Activated CD8-positive, alpha-beta memory T cell treated with anti-CD3 and anti-CD28 coated beads for 4 hours (primary cell): ENCODE data around the gene FUOM.

Experiments
- DNase-seq, 2 donors: peaks; one replicate each; pipeline ENCODE4 v3.0.0-alpha.2; 2020; ENCODE audit warnings: low read depth in 2 of 2

The FUOM gene

DNA sequence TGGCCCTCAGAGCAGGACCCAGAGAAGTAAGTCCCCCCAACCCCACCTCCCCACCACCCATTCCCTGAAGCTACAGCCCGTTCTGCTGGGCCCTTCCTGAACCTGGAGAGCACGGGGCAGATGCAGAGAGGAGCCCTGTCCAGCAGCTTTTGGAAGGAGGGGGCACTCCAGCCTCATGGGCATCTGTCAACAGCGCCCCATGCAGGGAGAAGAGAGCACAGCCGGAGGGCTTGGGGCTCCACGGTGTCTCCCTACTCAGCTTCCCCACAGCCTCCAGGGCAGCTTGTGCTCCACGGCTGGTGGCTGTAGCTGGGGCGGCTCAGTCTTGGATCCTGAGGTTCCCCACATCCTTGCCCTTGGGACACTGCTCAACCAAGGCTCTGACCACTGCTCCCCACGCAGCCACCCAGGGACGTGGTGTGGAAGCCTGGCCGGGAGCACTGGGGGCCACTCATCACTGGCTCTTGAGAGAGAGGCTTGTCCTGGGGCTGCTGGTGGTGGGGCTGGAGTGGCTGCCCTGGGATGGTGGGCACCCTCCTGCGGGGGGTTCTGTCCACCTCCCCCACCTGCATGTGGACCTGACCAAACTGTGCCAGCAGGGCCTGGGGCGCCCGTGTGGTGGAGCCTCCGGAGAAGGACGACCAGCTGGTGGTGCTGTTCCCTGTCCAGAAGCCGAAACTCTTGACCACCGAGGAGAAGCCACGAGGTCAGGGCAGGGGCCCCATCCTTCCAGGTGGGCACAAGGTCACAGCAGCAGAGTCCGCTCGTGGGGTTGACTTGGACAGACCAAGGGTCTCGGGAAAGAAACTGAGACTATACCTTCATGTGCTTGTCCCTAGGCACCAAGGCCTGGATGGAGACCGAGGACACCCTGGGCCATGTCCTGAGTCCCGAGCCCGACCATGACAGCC, 6.2 kb downstream of the FUOM start:
- no peak for DNase-seq

DNA sequence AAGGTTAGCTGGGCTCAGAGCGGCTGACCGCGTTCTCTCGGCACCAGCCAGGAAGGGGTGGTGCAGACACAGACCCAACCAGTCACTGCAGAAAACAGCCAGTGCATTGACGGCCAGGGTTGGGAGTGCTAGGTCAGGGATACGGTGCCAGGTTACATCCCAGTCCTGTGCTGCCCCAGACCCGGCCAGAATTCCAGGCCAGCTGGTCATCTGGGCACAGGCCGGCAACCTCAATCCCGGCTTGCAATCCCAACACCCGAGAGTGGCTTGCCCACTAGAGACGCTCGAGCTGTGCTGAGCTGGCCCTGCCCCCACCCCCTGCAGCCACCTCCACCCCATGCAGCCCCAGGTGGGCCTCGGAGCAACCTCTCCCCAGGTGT, 6.9 kb downstream of the FUOM start:
- no peak for DNase-seq

DNA sequence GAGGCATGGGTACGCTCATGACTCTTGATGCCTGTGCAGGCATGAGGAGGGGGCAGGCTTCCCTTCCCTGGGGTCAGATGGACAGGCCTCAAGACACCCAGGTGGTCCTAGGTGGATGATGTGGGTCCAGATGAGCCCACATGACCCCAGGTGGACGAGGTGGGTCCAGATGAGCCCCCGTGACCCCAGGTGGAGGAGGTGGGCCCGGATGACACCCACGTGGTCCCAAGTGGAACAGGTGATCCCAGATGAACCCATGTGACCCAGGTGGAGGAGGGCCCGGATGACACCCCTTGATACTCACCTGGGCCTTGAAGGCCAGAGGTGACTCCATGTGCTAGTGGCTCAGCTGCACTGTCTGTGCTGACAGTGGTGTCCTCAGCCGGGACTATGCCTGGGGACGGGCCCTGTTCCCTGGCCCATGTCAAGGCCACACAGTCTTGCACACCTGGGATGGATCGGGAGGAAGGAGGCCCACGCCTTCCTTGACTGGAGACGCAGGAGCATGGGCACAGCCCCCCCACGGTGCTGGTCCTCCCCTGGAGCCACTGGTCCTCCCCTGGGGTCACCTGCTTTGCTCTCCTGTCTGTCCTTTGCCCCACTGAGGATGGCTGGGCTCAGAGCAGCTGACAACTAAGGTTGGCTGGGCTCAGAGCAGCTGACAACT, 7.4 kb downstream of the FUOM start:
- no peak for DNase-seq

DNA sequence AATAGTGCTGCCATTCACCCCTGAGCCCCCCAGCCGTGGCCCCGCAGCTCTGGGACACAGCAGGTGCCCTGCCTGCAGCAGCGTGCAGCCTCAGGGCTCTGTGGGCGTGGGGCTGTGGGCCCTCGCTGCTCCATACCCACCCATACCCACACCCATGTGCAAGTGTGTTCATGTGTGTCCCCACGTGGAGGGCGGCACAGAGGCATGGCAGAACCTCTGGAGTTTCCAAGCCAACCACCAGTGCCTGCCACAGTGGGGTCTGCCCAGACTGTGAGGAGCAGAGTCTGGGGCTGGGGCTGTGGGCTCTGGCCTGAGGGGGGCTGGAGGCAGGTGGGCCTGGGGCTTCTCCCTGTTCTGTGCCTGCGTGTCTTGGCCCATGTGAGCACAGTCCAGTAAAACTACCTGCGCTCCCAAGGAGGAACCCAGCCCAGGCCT, 8.2 kb downstream of the FUOM start:
- DNase-seq: no peak

DNA sequence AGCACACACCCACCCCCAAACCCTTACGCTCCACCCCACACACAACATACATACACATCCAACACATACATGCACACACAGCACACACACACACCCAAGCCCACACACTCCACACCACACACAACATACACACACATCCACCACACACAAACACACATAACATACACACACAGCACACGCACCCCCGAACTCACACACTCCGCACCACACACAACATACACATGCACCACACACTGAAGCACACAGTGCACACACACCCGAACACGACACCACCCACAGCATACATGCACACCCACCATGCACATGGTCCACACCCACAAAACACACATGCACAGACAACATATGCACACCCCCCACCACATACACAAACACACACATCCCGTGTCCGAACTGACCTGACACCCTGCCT, 8.7 kb downstream of the FUOM start:
- DNase-seq: no peak

DNA sequence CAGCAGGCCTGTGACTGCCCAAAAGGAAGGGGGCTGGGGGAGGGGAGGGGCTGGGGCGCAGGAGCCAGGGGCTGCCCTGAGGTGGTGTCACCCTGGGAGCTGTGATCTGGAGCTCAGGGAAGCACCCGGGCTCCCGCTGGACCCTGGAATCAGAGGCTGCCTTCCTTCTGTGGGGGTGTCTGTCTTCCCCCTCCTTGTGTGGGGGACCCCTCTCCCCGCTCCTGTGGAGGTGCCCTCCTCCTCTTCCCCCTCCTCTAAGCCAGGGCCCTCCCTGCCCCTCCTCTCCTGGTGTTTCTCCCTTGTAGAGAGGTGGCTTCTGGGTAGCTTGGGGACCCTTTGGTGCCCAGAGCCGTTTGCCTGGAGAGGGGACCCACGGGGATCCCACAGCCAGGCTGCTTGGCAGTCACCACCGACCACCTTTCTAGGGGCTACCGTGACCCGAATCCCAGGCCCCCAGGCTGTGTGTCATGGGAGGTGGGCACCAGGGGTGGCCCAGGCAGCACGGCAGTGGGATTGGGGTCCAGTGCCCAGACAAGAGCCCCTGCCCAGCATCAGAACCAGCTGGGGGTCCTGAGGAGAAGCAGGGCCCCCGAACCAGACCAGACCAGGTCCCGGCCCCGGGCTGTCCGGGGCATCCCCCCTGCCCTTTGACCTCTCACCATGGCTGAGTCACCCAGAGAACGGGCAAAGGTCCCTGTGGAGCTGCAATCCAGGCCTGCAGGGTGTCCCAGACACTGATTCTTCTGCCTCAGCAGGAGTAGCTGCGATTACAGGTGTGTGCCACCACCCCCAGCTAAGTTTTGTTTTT, 9.9 kb downstream of the FUOM start:
- DNase-seq: no peak

DNA sequence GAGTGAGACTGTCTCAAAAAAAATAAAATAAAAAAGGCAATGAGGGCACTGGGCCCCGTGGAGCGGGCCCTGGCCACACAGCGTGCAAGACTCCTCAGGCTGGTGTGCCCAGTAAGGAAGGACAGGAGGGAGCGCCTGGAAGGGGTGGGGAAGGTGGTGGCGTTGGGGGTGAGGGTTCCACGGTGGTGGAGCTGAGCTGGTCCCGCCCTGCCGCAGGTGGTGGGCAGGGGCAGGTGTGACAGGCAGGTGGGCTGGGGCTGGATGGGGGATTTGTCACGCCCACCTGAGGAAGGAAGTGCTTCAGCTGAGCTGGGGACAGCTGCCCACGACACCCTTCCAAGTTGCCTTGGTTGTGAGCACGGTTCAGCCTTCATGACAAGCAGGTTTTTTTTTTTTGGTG, 11.4 kb downstream of the FUOM start:
- no peak for DNase-seq

DNA sequence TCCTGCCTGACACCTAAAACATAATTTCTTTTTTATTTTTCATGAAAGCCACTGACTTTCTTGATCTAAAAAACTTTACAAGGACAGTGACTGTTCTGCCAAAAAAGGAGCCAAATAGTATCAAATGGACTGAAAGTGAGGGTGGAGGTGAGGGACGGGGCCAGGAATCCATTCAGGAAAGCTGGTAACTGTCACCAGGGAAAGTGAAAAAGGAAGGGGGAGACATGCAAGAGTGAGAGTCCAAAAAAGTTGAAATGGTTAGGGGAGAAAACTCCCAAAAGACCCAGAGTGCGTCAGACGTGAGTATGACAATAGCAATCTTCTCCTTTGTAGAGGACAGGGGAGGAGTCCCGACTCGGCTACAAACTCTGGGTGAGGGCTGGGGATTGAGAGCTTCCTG, 13.6 kb downstream of the FUOM start:
- DNase-seq: no peak

DNA sequence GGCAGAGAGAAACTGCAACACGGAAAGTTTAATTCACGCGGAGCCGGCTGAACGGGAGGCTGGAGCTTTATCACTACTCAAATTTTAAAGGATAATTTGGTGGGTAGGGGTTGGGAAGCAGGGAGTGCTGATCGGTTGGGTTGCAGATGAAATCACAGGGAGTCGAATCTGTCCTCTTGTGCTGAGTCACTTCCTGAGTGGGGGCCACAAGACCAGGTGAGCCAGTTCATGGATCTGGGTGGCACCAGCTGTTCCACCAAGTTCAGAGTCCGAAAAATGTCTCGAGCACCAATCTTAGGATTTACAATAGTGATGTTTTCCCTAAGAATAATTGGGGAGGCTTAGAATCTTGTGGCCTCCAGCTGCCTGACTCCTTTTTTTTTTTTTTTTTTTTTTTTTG, 14.3 kb downstream of the FUOM start:
- DNase-seq: no peak

DNA sequence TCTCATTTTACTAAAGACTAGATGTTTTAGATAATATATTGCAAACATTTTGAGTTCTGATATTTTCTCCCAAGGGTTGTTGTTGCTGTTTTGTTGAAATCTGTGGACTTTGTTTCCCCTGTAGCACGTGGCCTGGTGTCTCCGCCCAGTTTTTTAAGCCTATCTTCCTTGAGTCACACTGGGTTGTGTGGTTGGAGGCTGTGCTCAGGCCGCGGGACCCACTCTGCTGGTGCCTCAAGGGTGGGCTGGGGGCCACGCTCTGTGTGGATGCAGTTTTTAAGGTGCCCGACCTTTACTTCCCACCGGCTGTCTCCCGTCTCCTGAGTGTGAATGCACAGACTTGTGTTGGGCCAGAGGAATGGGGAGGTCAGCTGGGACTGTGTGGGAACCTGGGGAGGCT, 14.9 kb downstream of the FUOM start:
- no peak for DNase-seq

DNA sequence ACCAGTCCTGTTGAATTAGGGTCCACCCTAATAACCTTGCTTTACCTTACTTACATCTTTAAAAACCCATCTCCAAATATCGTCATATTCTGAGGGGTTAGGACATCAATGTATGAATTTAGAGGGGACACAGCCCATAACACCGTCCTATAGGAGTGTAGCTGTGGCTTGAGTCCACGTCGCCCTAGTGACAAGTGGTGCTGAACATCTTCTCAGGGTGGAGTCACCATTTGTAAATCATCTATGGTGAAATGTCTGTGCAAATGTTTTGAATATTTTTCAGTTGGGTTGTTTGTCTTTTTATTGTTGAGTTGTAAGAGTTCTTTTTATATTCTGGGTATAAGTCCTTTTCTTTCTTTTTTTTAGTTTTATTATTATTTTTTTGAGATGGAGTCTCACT, 15.8 kb downstream of the FUOM start:
- no peak for DNase-seq

DNA sequence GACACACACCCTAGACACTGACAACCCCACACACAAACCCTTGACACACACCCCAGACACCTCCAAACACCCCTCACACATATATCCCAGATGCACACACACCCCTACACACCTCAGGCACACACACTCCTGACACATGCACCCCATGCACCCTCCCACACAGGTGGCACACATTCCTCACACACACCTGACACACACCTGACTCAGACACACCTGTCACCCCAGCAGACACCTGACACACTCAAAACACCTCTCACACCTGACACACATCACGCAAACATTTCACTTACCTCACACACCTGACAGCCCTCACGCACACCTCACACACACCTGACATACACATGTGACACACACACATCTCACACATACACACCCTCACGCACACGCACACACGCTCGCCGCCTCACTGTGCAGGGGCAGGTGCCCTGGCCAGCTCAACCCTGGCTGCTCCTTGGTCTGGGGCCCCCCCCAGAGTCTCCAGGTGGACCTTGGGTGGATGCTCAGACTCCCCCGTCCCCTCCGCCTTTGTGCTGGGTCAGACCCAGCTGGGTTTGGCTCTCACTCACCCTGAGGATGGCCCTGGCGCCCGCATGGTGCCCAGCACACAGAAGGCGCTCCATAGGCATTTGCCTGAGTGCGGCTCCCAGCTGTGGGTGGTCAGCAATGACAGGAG, 18.0 kb downstream of the FUOM start:
- DNase-seq: no peak

DNA sequence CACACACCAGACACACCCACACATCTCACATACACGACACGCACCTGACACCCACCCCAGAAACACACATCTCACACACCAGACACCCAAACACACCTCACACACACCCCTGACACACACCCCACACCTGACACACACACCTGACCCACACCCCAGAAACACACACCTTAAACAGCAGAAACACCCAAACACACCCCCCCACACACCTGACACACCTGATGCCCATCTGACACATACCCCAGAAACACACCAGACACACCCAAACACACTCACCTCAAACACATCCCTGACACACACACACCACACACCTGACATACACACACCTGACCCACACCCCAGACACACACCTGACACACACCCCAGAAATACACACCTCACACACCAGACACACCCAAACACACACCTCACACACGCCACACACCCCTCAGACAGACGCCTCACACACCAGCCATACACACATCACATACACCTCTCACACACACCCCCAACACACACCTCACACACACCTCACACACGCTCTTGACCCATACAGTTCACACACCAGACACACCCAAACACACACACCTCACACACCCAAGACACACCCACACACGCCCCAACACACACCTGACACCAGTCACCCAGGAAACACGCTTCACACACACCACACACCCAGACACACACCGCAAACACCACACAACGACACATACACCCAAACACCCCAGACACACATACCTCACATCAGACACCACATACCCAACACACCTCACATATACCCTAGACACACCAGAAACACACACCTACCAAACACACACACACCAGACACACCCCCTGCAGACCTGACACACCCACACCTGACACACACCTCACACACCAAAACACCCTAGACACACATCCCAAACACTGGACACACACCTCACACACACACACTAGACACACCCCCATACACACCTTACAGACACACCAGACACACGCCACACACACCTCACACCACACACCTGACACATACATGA, 19.4 kb downstream of the FUOM start:
- DNase-seq: no peak

DNA sequence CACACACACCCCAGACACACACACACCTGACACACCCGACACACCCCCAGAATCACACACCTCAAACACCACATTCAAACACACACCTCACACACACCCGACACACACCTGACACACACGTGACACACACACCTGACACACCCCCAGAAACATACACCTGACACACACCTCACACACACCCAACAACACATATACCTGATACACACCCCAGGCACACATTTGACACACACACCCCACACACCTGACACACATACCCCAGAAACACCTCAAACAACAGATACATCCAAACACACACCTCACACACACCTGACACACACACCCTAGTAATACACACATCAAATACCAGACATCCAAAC, 20.5 kb downstream of the FUOM start:
- no peak for DNase-seq

DNA sequence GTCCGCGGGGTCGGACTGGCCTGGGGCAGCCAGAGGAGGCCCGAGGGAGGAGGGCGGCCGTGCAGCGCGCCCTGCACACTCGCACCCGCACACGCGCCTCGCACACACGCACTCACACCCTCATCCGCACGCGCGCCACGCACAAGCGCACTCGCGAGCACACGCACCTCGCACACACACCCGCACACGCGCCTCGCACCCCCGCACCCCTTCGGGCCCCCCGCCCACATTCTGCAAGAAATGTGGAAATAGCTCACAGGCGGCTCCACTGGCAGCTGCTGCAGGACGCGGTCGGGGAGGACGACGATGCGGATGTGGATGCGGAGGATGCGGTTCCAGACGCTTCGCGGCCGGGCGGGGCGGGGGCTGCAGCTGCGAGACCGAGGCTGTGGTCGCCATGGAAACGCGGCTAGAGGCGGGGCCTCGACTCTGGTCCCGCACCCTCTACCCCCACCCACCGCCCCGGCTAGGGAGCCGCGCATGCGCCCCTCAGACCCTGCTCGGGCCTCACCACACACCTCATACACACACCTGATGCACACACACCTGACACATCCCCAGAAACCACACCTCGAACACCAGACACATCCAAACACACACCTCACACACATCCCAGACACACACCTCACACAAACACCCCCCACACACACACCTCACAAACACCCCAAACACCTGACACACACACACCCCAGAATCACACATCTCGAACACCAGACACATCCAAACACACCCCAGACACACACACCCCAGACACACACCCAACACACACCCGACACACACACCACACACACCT, 21.0 kb downstream of the FUOM start, which contains the start of gene CALY:
Gene CALY (minus strand): TSS at position 320 of the 793 bp plus-strand sequence. CDS start 7,907 bp downstream, outside the sequence.
- DNase-seq: peak; percentile 55 to 57

DNA sequence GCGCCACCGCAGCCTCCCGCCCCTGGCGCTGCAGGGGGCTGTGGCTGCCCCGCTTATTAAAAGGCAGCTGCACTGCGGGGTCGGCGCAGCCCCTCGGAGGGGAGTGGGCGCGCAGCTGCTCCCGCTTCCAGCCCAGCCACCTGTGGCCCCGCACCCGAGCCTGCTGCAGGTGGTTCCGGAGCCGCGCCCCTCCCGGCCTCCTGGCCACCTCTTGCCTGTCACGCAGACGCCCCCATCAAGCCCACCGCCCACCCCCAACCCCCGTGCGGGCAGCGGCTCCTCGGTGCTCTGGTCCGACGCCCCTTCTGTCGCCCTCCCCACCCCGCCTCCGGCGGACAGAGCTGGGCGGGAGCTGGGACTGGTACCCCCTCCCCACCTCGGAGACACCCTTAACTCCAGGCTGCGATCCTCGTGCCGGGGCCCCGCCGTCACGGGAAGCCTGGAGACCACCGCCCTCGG, 21.7 kb downstream of the FUOM start:
- DNase-seq: no peak

DNA sequence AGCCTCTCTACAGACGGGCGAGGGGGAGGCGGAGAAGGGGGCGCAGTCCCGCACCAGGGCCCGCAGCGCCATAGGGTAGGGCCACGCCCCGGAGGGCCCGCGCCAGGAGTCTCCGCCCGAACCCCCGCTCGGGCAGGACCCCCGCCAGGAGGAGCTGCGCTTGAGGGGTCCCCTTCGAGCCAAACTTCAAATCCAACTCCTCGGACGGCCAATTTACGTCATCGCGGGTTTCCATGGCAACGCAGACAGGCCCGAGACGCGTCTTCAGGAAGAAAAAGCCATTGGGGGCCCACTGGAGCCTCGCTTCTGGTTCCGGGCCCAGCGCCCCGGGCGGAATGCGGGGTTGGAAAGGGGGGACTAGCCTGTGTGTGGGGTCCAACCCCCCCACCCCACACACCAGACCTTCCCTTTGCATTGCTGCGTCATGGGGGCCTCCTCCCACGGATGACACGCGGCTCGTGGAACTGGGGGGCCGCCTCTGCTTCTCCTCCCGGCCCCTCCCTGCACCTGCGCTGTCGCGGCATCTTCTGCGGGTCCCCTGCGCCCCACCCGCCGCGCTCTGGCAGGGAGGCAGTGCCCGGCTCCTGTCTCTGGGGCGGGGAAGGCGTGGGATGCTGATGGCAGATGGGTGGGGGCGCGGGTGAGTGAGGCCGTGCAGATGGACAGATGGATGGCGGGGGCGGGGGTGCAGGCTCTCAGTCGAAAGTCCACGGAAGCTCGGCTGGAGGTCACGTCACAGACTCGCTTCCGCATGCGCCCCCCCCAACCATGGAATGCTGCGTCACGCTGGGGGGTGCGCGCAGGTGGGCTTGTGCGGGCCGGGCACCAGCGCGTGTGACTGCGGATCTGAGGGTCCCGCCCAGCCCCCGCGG, 22.3 kb downstream of the FUOM start:
- peak; percentile 63 to 71 for DNase-seq

DNA sequence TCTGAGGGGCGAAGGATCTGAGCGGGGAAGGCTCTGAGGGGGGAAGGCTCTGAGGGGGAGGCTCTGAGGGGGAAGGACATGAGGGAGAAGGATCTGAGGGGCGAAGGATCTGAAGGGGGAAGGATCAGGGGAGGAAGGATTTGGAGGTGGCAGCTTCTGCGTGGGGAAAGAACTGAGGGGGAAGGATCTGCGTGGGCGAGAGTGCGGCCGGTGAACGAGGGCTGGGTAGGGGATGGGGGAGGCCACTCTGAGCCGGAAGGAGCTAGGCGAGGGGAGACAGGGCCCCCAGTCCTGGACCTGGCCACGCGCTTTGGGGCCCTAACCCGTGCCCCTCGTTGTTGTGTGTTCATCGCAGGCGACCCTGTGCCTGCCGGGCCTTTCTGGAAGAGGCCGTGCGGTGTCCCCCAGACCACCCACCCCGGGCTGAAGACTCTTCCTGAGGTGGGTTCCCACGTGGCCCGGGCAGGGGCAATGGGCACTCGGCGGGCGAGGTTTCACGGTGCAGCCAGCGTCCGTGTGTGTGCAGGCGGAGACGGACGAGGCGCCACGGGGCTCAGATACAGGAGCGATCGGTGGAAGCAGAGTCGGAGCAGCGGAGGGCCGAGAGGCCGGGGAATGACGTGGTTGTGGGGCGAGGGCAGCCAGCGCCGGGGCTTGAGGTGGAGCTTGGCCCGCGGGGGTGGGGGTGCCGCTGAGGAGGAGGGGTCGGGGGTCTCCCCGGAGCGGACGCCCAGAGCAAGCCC, 23.1 kb downstream of the FUOM start:
- peak in 1 of 2 donors; percentile 24 for DNase-seq
